Mammary epithelial cell (primary cell): ENCODE results near the gene TPMT.
A peak's percentile ranks its signal among the peaks of the same experiment; 100 is the strongest.

Experiments used
- EZH2 ChIP-seq: IDR thresholded peaks from 2 replicates; pipeline ENCODE4 v1.6.1; 2012; ENCODE audit warnings: low read length, inconsistent platforms, borderline replicate concordance
- TF ChIP-seq, protein P1 (sequence below), 2 donors: IDR thresholded peaks in 1 of 2; conservative IDR thresholded peaks in 1 of 2; 2 replicates each; pipeline ENCODE4 v1.5.1; 2011 to 2012; ENCODE audit warnings: inconsistent platforms in 2 of 2, low read length in 2 of 2, mild to moderate bottlenecking in 2 of 2, control low read depth in 1 of 2, low read depth in 1 of 2; ENCODE audit not compliant: insufficient read depth in 1 of 2; ENCODE audit errors: extremely low read depth in 1 of 2

- no peak for TF ChIP-seq EZH2
- TF ChIP-seq, protein P1, sequence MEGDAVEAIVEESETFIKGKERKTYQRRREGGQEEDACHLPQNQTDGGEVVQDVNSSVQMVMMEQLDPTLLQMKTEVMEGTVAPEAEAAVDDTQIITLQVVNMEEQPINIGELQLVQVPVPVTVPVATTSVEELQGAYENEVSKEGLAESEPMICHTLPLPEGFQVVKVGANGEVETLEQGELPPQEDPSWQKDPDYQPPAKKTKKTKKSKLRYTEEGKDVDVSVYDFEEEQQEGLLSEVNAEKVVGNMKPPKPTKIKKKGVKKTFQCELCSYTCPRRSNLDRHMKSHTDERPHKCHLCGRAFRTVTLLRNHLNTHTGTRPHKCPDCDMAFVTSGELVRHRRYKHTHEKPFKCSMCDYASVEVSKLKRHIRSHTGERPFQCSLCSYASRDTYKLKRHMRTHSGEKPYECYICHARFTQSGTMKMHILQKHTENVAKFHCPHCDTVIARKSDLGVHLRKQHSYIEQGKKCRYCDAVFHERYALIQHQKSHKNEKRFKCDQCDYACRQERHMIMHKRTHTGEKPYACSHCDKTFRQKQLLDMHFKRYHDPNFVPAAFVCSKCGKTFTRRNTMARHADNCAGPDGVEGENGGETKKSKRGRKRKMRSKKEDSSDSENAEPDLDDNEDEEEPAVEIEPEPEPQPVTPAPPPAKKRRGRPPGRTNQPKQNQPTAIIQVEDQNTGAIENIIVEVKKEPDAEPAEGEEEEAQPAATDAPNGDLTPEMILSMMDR (conservative IDR thresholded peaks at IDR 0.05 in 1 of 2, IDR thresholded peaks at IDR 0.05 in 1 of 2; ENCODE audit: extremely low read depth in 1 of 2, insufficient read depth in 1 of 2, low read depth in 1 of 2, low read length in 2 of 2), result peak; percentile 24 to 62
These were observed 1.1 kb upstream of the TPMT start for GRCh38 chr6:18155864-18156421.
